GM21390 (cell line): ENCODE results near the gene DEFB128.
"Not testable (repeated sequence)": the region's sequence is repeated elsewhere in the genome, so short reads cannot be mapped to it uniquely, and the experiment has no call there.

ENCODE experiments used
- ATAC-seq: cut with Tn5 transposase; IDR thresholded peaks from one replicate; pipeline ENCODE4 v1.9.1; 2021; ENCODE audit not compliant: unreplicated experiment

The DEFB128 gene

GRCh38 chr20:189611-190010, at the start of gene DEFB128:
TSS of gene DEFB128 (minus strand) at chr20:189711. CDS start at chr20:189623, 88 bp downstream.
- no peak for ATAC-seq

- no peak for ATAC-seq
Observed at GRCh38 chr20:237929-238328, 48.4 kb upstream of the DEFB128 start.

- ATAC-seq = no peak
Observed at GRCh38 chr20:237489-237888, 48.0 kb upstream of the DEFB128 start.

- no peak for ATAC-seq
Observed at GRCh38 chr20:235891-236290, 46.4 kb upstream of the DEFB128 start.

GRCh38 chr20:227439-228105, 38.1 kb upstream of the DEFB128 start:
- no peak for ATAC-seq

- ATAC-seq = no peak
Observed at GRCh38 chr20:226958-227357, 37.4 kb upstream of the DEFB128 start, which contains the start of gene DEFB129. TSS of gene DEFB129 (plus strand) at chr20:227258. CDS start at chr20:227289, 31 bp downstream.

- ATAC-seq = not testable (repeated sequence)
Observed at GRCh38 chr20:225879-226278, 36.4 kb upstream of the DEFB128 start.

- ATAC-seq = no peak
Observed at GRCh38 chr20:221258-221830, 31.8 kb upstream of the DEFB128 start.

GRCh38 chr20:219290-220115, 30.0 kb upstream of the DEFB128 start:
- ATAC-seq = no peak

GRCh38 chr20:217266-217665, 27.8 kb upstream of the DEFB128 start:
- ATAC-seq = no peak

GRCh38 chr20:215796-216195, 26.3 kb upstream of the DEFB128 start:
- no peak for ATAC-seq

- no peak for ATAC-seq
Observed at GRCh38 chr20:214383-214782, 24.9 kb upstream of the DEFB128 start.

- no peak for ATAC-seq
Observed at GRCh38 chr20:210809-211502, 21.4 kb upstream of the DEFB128 start.

- ATAC-seq = no peak
Observed at GRCh38 chr20:208942-209566, 19.5 kb upstream of the DEFB128 start.

- ATAC-seq = not testable (repeated sequence)
Observed at GRCh38 chr20:203630-204029, 14.1 kb upstream of the DEFB128 start.

GRCh38 chr20:199996-200395, 10.5 kb upstream of the DEFB128 start:
- no peak for ATAC-seq

- no peak for ATAC-seq
Observed at GRCh38 chr20:198225-198624, 8.7 kb upstream of the DEFB128 start.

GRCh38 chr20:187733-188132, 1.8 kb downstream of the DEFB128 start:
- no peak for ATAC-seq

GRCh38 chr20:184288-184687, 5.2 kb downstream of the DEFB128 start:
- no peak for ATAC-seq

- no peak for ATAC-seq
Observed at GRCh38 chr20:168876-169275, 20.6 kb downstream of the DEFB128 start.

GRCh38 chr20:164618-165017, 24.9 kb downstream of the DEFB128 start:
- no peak for ATAC-seq
